GM21723 (cell line): ENCODE data around the gene ZNG1F.
A peak's percentile ranks its signal among the peaks of the same experiment; 100 is the strongest.
"Not testable (repeated sequence)": the region's sequence is repeated elsewhere in the genome, so short reads cannot be mapped to it uniquely, and the experiment has no call there.

Experiments used
- ATAC-seq: cut with Tn5 transposase; IDR thresholded peaks from one replicate; pipeline ENCODE4 v1.9.1; 2021; ENCODE audit warnings: mild to moderate bottlenecking, moderate library complexity; ENCODE audit not compliant: unreplicated experiment

ZNG1F gene

GRCh38 chr9:41123812-41124211, 65.3 kb downstream of the ZNG1F start:
- not testable (repeated sequence) for ATAC-seq

GRCh38 chr9:41123396-41123795, 65.7 kb downstream of the ZNG1F start:
- ATAC-seq: not testable (repeated sequence)

- not testable (repeated sequence) for ATAC-seq
Observed at GRCh38 chr9:41120696-41121095, 68.4 kb downstream of the ZNG1F start.

- not testable (repeated sequence) for ATAC-seq
Observed at GRCh38 chr9:41119719-41120118, 69.4 kb downstream of the ZNG1F start.

- not testable (repeated sequence) for ATAC-seq
Observed at GRCh38 chr9:41119311-41119710, 69.8 kb downstream of the ZNG1F start.

GRCh38 chr9:41113348-41113747, 75.8 kb downstream of the ZNG1F start:
- not testable (repeated sequence) for ATAC-seq

- ATAC-seq: not testable (repeated sequence)
Observed at GRCh38 chr9:41111414-41111813, 77.7 kb downstream of the ZNG1F start.

GRCh38 chr9:41110913-41111312, 78.2 kb downstream of the ZNG1F start:
- not testable (repeated sequence) for ATAC-seq

GRCh38 chr9:41109253-41109652, 79.9 kb downstream of the ZNG1F start:
- ATAC-seq: not testable (repeated sequence)

GRCh38 chr9:41108816-41109215, 80.3 kb downstream of the ZNG1F start:
- not testable (repeated sequence) for ATAC-seq

GRCh38 chr9:41106472-41107116, 82.5 kb downstream of the ZNG1F start:
- not testable (repeated sequence) for ATAC-seq

GRCh38 chr9:41105557-41106253, 83.4 kb downstream of the ZNG1F start:
- ATAC-seq: not testable (repeated sequence)

- ATAC-seq: not testable (repeated sequence)
Observed at GRCh38 chr9:41104542-41104941, 84.6 kb downstream of the ZNG1F start.

- ATAC-seq: not testable (repeated sequence)
Observed at GRCh38 chr9:41100508-41100907, 88.6 kb downstream of the ZNG1F start.

- ATAC-seq: not testable (repeated sequence)
Observed at GRCh38 chr9:41098759-41099158, 90.4 kb downstream of the ZNG1F start.

- peak; percentile 57 for ATAC-seq
Observed at GRCh38 chr9:41095060-41095459, 94.1 kb downstream of the ZNG1F start.

- ATAC-seq: not testable (repeated sequence)
Observed at GRCh38 chr9:41094010-41094773, 94.9 kb downstream of the ZNG1F start.

- ATAC-seq: not testable (repeated sequence)
Observed at GRCh38 chr9:41090922-41091321, 98.2 kb downstream of the ZNG1F start.

- not testable (repeated sequence) for ATAC-seq
Observed at GRCh38 chr9:41090386-41090785, 98.7 kb downstream of the ZNG1F start.

GRCh38 chr9:41088450-41089059, 100.6 kb downstream of the ZNG1F start:
- peak; percentile 78 for ATAC-seq

- not testable (repeated sequence) for ATAC-seq
Observed at GRCh38 chr9:41087929-41088328, 101.2 kb downstream of the ZNG1F start.
